Skeletal muscle satellite cell (primary cell): ENCODE data around the gene DMKN.
A peak's percentile ranks its signal among the peaks of the same experiment; 100 is the strongest.

Experiments
- H3K27me3 ChIP-seq: 2 replicates; pipeline ENCODE4 v1.7.0; 2013; ENCODE audit warnings: low read length; ENCODE audit not compliant: control insufficient read depth, insufficient read depth
- H3K36me3 ChIP-seq: 2 replicates; pipeline ENCODE4 v1.7.0; 2013; ENCODE audit warnings: mild to moderate bottlenecking, control low read depth, low read length; ENCODE audit not compliant: insufficient read depth
- H3K4me1 ChIP-seq: 2 replicates; pipeline ENCODE4 v1.7.0; 2013; ENCODE audit warnings: low read length; ENCODE audit not compliant: control insufficient read depth, insufficient read depth
- H3K4me2 ChIP-seq: 2 replicates; pipeline ENCODE4 v1.7.0; 2013; ENCODE audit warnings: mild to moderate bottlenecking, low read length
- H3K4me3 ChIP-seq: 2 replicates; pipeline ENCODE4 v1.7.0; 2013; ENCODE audit warnings: low read length
- H3K9ac ChIP-seq: 2 replicates; pipeline ENCODE4 v1.7.0; 2013; ENCODE audit warnings: mild to moderate bottlenecking, low read depth, low read length, moderate library complexity
- H3K9me3 ChIP-seq: replicated peaks from 2 replicates; pipeline ENCODE4 v1.7.0; 2013; ENCODE audit warnings: mild to moderate bottlenecking, control low read depth, low read length

Gene DMKN

DNA sequence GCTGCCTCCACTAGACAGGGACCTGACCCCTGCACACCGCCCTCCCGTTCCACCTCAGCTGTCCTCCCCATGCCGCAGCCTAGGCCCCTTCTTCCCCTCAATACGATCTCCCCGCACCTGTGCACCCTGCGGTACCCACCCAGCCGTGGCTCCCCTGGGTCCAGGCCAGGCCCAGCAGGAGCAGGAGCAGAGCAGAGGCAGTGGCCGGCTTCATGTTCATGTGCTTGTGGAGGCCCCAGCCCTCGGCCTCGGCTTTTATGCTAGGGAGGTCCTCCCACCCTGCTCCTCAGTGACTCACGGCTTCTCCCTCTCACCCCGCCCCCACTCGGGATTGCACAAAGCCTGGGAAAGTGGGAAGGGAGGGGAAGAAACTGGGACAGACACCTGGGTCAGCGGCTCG lies 11.8 kb downstream of the DMKN start:
- H3K9ac ChIP-seq, result no peak overlapping the region
- no peaks in the 10 kb centered on the region for H3K36me3 ChIP-seq
- H3K9me3 ChIP-seq, result no peaks in the 10 kb centered on the region
- H3K27me3 ChIP-seq, result peaks cover 67% of the 10 kb centered on the region
- no peaks in the 10 kb centered on the region for H3K4me1 ChIP-seq
- H3K4me3 ChIP-seq, result no peak overlapping the region
- H3K4me2 ChIP-seq, result no peak overlapping the region

DNA sequence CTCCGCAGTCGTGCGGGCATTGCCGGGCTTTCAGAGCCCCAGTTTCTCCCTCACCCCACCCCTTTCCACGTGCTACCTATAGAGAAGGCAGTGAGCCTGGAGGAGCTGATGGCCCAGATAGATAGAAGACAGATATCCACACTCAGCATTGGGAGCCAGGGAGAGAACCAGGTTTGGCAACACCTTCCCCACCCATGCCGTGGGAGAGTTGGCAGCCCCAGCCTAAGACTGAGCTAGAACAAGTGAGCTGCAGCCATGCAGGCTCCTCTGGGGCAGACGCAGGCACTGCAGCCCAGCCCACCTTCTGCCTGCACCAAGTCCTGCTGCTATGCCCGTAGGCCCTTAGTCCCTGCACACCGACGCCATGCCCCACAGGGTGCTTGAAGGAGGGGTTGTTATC lies 12.8 kb downstream of the DMKN start:
- Histone ChIP-seq H3K36me3 (no peaks in the 10 kb centered on the region), H3K9me3 (no peaks in the 10 kb centered on the region), H3K4me1 (no peaks in the 10 kb centered on the region), H3K27me3 (peaks cover 58% of the 10 kb centered on the region), H3K4me2 (no peak overlapping the region), H3K9ac (no peak overlapping the region), H3K4me3 (no peak overlapping the region)

GRCh38 chr19:35498984-35499527 lies 14.4 kb downstream of the DMKN start:
- H3K27me3 ChIP-seq, result peaks cover 50% of the 10 kb centered on the region

DNA sequence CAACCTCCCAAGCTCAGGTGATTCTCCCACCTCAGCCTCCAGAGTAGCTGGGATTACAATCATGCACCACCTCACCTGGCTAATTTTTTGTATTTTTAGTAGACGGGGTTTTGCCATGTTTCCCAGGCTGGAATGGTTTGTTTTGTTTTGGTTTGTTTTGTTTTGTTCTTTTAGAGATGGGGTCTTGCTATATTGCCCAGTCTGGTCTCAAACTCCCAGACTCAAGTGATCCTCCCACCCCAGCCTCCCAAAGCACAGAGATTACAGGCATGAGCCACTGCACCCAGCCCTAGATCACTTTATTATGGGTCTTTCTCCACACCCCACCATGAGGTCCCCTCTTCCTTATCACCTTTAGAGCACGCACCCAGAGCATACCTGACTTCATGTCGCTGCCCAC lies 15.2 kb downstream of the DMKN start:
- no peaks in the 10 kb centered on the region for H3K36me3 ChIP-seq
- no peaks in the 10 kb centered on the region for H3K9me3 ChIP-seq
- H3K4me3 ChIP-seq, result no peak overlapping the region
- H3K4me2 ChIP-seq, result no peak overlapping the region
- peaks cover 50% of the 10 kb centered on the region for H3K27me3 ChIP-seq
- H3K4me1 ChIP-seq, result no peaks in the 10 kb centered on the region
- no peak overlapping the region for H3K9ac ChIP-seq

More at GRCh38 chr19:35498984-35499527, 14.4 kb downstream of the DMKN start:
- no peak overlapping the region for H3K4me3 ChIP-seq
- no peak overlapping the region for H3K9ac ChIP-seq
- no peaks in the 10 kb centered on the region for H3K4me1 ChIP-seq
- no peaks in the 10 kb centered on the region for H3K9me3 ChIP-seq
- no peak overlapping the region for H3K4me2 ChIP-seq
- H3K36me3 ChIP-seq, result no peaks in the 10 kb centered on the region

DNA sequence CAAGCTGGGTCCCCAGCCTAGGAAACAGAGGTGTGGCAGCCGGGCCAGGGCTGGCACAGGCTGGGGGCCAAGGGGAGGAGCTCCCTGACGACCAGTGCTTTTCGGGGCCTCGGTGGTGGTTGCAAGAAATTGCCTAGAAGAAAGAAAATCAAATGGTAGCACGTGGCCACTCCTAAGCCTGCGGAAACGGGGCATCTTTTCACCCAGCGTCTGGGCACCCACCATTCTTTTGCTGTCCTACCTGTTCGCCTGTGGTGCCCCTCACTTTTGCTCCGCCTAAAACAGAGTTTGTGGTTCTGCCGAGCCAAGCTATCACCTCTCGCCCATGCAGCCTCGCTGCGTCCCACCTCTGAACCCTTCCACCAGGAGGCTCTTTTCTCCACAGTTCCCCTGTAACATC lies 16.0 kb downstream of the DMKN start:
- no peak overlapping the region for H3K4me2 ChIP-seq
- H3K4me1 ChIP-seq, result no peaks in the 10 kb centered on the region
- no peak overlapping the region for H3K9ac ChIP-seq
- no peak overlapping the region for H3K4me3 ChIP-seq
- no peaks in the 10 kb centered on the region for H3K9me3 ChIP-seq
- H3K27me3 ChIP-seq, result peaks cover 52% of the 10 kb centered on the region
- no peaks in the 10 kb centered on the region for H3K36me3 ChIP-seq

- H3K9ac ChIP-seq, result no peak overlapping the region
These were observed 18.1 kb downstream of the DMKN start for GRCh38 chr19:35495107-35496064.

GRCh38 chr19:35493971-35494370 lies 19.5 kb downstream of the DMKN start:
- H3K4me3 ChIP-seq, result no peak overlapping the region
- H3K36me3 ChIP-seq, result no peaks in the 10 kb centered on the region
- H3K4me1 ChIP-seq, result no peaks in the 10 kb centered on the region
- H3K9ac ChIP-seq, result no peak overlapping the region
- H3K27me3 ChIP-seq, result peaks cover 52% of the 10 kb centered on the region
- H3K4me2 ChIP-seq, result no peak overlapping the region
- no peaks in the 10 kb centered on the region for H3K9me3 ChIP-seq

More at GRCh38 chr19:35495107-35496064, 18.1 kb downstream of the DMKN start:
- H3K27me3 ChIP-seq, result peaks cover 54% of the 10 kb centered on the region
- H3K4me1 ChIP-seq, result no peaks in the 10 kb centered on the region
- no peaks in the 10 kb centered on the region for H3K9me3 ChIP-seq
- peak overlapping the region; percentile 11 for H3K4me3 ChIP-seq
- peak overlapping the region; percentile 44 for H3K4me2 ChIP-seq
- no peaks in the 10 kb centered on the region for H3K36me3 ChIP-seq

DNA sequence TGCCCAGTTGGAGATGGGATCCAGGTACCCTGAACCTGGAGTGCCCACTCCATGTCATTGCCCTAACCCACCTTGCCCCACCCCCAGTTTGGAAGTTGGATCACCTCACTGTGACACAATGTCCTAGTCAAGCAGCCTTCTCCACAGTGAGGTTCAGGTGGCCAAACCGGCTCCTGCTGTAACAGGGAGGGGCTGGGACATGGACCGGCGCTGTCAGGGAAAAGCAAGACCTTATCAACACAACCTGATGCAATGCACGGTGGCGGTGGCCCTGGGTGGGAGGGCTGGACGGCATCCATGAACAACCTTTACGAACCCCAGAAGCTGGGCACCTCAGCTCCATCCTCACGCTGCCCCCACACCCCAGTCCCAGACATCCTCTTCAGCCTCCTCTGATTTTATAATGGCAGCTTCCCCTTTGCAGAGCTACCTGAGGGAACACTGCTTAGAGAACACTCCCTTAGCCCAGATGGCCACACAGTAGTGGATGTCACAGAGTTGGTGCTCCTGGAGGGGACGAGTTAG lies 21.6 kb downstream of the DMKN start:
- Histone ChIP-seq H3K4me3 (no peak overlapping the region), H3K27me3 (peaks cover 52% of the 10 kb centered on the region), H3K4me1 (no peaks in the 10 kb centered on the region), H3K9ac (no peak overlapping the region), H3K4me2 (no peak overlapping the region), H3K36me3 (no peaks in the 10 kb centered on the region), H3K9me3 (no peaks in the 10 kb centered on the region)

DNA sequence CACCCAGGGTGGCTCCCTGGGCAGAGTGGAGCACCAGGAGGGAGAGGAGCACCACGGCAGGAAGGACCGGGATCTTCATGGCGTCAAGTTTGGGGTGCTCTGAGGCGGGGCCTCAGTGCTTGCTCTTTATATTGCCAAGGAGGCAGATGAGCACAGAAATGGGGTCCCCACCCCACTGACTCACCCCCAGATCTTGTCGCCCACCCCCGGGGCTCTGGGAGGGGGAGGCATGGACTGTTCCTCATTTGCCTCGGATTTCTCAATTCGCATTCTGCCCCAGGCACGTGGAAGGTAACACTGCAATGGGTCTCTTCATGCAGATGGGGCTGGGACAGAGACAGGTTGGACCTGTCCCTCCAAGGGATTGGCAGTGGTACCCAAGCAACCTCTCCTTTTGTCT lies 23.1 kb downstream of the DMKN start, which contains the start of gene KRTDAP:
Gene KRTDAP, minus strand, starts transcription at position 101 of the 400 bp plus-strand sequence. Its CDS starts 22 bp downstream, at position 79.
- Histone ChIP-seq H3K36me3 (no peaks in the 10 kb centered on the region), H3K4me1 (no peaks in the 10 kb centered on the region), H3K27me3 (peaks cover 58% of the 10 kb centered on the region), H3K9ac (no peak within 1 kb of the TSS), H3K9me3 (no peaks in the 10 kb centered on the region), H3K4me2 (no peak within 1 kb of the TSS), H3K4me3 (no peak within 1 kb of the TSS)

- H3K27me3 ChIP-seq, result peaks cover 53% of the 10 kb centered on the region
These were observed 24.8 kb downstream of the DMKN start for GRCh38 chr19:35488677-35489076.

GRCh38 chr19:35487656-35488182 lies 25.7 kb downstream of the DMKN start:
- no peaks in the 10 kb centered on the region for H3K4me1 ChIP-seq
- no peak overlapping the region for H3K9ac ChIP-seq
- peaks cover 47% of the 10 kb centered on the region for H3K27me3 ChIP-seq

More at GRCh38 chr19:35488677-35489076, 24.8 kb downstream of the DMKN start:
- no peaks in the 10 kb centered on the region for H3K4me1 ChIP-seq
- H3K9me3 ChIP-seq, result no peaks in the 10 kb centered on the region
- H3K4me2 ChIP-seq, result no peak overlapping the region
- no peak overlapping the region for H3K4me3 ChIP-seq
- no peaks in the 10 kb centered on the region for H3K36me3 ChIP-seq
- no peak overlapping the region for H3K9ac ChIP-seq

More at GRCh38 chr19:35487656-35488182, 25.7 kb downstream of the DMKN start:
- H3K36me3 ChIP-seq, result no peaks in the 10 kb centered on the region
- H3K4me3 ChIP-seq, result no peak overlapping the region
- H3K9me3 ChIP-seq, result no peaks in the 10 kb centered on the region
- no peak overlapping the region for H3K4me2 ChIP-seq
